ENCODE data around the gene ALG5. TPM values are rescaled to one million over a fixed set of nuclear protein-coding genes. Genes with fewer than 3 reads are reported as not detected.

The ALG5 gene
- total RNA-seq, 1 donor from 2014 or later: 29.2 TPM

- TF ChIP-seq, protein P1, sequence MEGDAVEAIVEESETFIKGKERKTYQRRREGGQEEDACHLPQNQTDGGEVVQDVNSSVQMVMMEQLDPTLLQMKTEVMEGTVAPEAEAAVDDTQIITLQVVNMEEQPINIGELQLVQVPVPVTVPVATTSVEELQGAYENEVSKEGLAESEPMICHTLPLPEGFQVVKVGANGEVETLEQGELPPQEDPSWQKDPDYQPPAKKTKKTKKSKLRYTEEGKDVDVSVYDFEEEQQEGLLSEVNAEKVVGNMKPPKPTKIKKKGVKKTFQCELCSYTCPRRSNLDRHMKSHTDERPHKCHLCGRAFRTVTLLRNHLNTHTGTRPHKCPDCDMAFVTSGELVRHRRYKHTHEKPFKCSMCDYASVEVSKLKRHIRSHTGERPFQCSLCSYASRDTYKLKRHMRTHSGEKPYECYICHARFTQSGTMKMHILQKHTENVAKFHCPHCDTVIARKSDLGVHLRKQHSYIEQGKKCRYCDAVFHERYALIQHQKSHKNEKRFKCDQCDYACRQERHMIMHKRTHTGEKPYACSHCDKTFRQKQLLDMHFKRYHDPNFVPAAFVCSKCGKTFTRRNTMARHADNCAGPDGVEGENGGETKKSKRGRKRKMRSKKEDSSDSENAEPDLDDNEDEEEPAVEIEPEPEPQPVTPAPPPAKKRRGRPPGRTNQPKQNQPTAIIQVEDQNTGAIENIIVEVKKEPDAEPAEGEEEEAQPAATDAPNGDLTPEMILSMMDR (IDR thresholded peaks at IDR 0.05; ENCODE audit: unreplicated experiment): no peak
- peaks cover 27% of the 10 kb centered on the region for H3K36me3 Mint-ChIP-seq (ENCODE audit: insufficient read depth)
- H3K27ac Mint-ChIP-seq: no peak overlapping the region
- no peak for DNase-seq (ENCODE audit: low spot score, unreplicated experiment)
- H3K27me3 Mint-ChIP-seq: no peaks in the 10 kb centered on the region
- no peaks in the 10 kb centered on the region for H3K4me1 Mint-ChIP-seq (ENCODE audit: low read depth)
- no peaks in the 10 kb centered on the region for H3K9me3 Mint-ChIP-seq (ENCODE audit: low read depth)
- no peak overlapping the region for H3K4me3 Mint-ChIP-seq (ENCODE audit: low read depth)
Observed at GRCh38 chr13:36986462-36987240, 12.5 kb downstream of the ALG5 start.

DNA sequence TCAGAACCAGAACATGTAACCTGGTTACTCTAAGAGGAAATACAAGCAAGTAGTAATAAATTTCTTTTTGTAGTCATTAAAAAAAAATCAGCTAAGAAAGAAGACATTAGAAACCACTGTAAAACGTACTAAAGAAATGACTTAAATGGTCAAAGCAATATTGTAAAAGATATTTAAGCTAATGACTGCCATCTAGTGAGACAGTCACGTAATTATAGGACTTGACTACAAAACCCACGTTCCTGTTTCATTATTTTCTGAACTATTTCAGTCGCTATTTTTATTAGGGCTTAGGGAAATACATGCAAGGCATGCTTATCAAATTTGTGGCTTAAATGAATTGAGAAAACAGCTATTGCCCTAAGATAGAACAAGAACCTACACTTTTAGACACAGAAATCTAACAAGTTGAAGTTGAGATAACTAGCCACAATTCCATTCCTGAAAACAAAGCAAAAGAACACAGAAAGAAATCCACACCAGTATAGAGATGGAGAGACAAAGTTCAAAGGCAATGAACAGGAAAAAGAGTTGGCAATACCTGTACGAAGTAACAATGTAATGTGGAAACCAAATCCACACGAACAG, 17.9 kb downstream of the ALG5 start:
- peak overlapping the region; percentile 82 for H3K27ac Mint-ChIP-seq
- H3K9me3 Mint-ChIP-seq (ENCODE audit: low read depth): no peaks in the 10 kb centered on the region

GRCh38 chr13:36979361-36980050, 19.6 kb downstream of the ALG5 start:
- H3K36me3 Mint-ChIP-seq (ENCODE audit: insufficient read depth): peaks cover 23% of the 10 kb centered on the region
- no peak for DNase-seq (ENCODE audit: low spot score, unreplicated experiment)
- no peaks in the 10 kb centered on the region for H3K4me1 Mint-ChIP-seq (ENCODE audit: low read depth)
- TF ChIP-seq, protein P1 (IDR thresholded peaks at IDR 0.05; ENCODE audit: unreplicated experiment): no peak
- H3K27me3 Mint-ChIP-seq: no peaks in the 10 kb centered on the region
- peaks cover 4% of the 10 kb centered on the region for H3K9me3 Mint-ChIP-seq (ENCODE audit: low read depth)
- no peak overlapping the region for H3K27ac Mint-ChIP-seq
- H3K4me3 Mint-ChIP-seq (ENCODE audit: low read depth): no peak overlapping the region

More for the DNA sequence above, 17.9 kb downstream of the ALG5 start:
- H3K27me3 Mint-ChIP-seq: no peaks in the 10 kb centered on the region
- TF ChIP-seq, protein P1 (IDR thresholded peaks at IDR 0.05; ENCODE audit: unreplicated experiment): peak; percentile 71
- H3K4me1 Mint-ChIP-seq (ENCODE audit: low read depth): no peaks in the 10 kb centered on the region
- peaks cover 21% of the 10 kb centered on the region for H3K36me3 Mint-ChIP-seq (ENCODE audit: insufficient read depth)
- DNase-seq (ENCODE audit: low spot score, unreplicated experiment): no peak
- no peak overlapping the region for H3K4me3 Mint-ChIP-seq (ENCODE audit: low read depth)

- TF ChIP-seq, protein P1 (IDR thresholded peaks at IDR 0.05; ENCODE audit: unreplicated experiment): no peak
- H3K4me1 Mint-ChIP-seq (ENCODE audit: low read depth): no peaks in the 10 kb centered on the region
- no peak overlapping the region for H3K27ac Mint-ChIP-seq
- no peak overlapping the region for H3K4me3 Mint-ChIP-seq (ENCODE audit: low read depth)
- H3K9me3 Mint-ChIP-seq (ENCODE audit: low read depth): peaks cover 8% of the 10 kb centered on the region
- no peaks in the 10 kb centered on the region for H3K27me3 Mint-ChIP-seq
- peaks cover 38% of the 10 kb centered on the region for H3K36me3 Mint-ChIP-seq (ENCODE audit: insufficient read depth)
- no peak for DNase-seq (ENCODE audit: low spot score, unreplicated experiment)
Observed at GRCh38 chr13:36975172-36975571, 24.0 kb downstream of the ALG5 start.

GRCh38 chr13:36973621-36974295, 25.4 kb downstream of the ALG5 start:
- H3K4me3 Mint-ChIP-seq (ENCODE audit: low read depth): no peak overlapping the region
- peaks cover 8% of the 10 kb centered on the region for H3K9me3 Mint-ChIP-seq (ENCODE audit: low read depth)
- no peak overlapping the region for H3K27ac Mint-ChIP-seq
- DNase-seq (ENCODE audit: low spot score, unreplicated experiment): no peak
- no peaks in the 10 kb centered on the region for H3K27me3 Mint-ChIP-seq
- H3K4me1 Mint-ChIP-seq (ENCODE audit: low read depth): no peaks in the 10 kb centered on the region
- TF ChIP-seq, protein P1 (IDR thresholded peaks at IDR 0.05; ENCODE audit: unreplicated experiment): no peak
- H3K36me3 Mint-ChIP-seq (ENCODE audit: insufficient read depth): peaks cover 38% of the 10 kb centered on the region

Measured in progenitor cell of endocrine pancreas (in vitro differentiated cells).